NB4 (cell line): ENCODE measurements around the gene BNC2.

Experiments used
- CTCF ChIP-seq: IDR thresholded peaks from one replicate; pipeline ENCODE4 v1.5.1; 2012; ENCODE audit warnings: low read depth, low read length
- MYC ChIP-seq: IDR thresholded peaks from 2 replicates; pipeline ENCODE4 v1.6.1; 2011; ENCODE audit warnings: low read depth, low read length
- POLR2A ChIP-seq: IDR thresholded peaks from 2 replicates; pipeline ENCODE4 v1.6.1; 2011; ENCODE audit warnings: mild to moderate bottlenecking; ENCODE audit not compliant: insufficient read length; ENCODE audit errors: extremely low read depth

GRCh38 chr9:16729651-16730050 is 140.8 kb downstream of the BNC2 start:
- TF ChIP-seq CTCF: no peak
- no peak for TF ChIP-seq POLR2A
- TF ChIP-seq MYC: no peak
